Glomerular endothelial cell (primary cell): ENCODE data around the gene DUSP28. TPM values are rescaled to one million over a fixed set of nuclear protein-coding genes. Genes with fewer than 3 reads are reported as not detected.
"Not testable (repeated sequence)": the region's sequence is repeated elsewhere in the genome, so short reads cannot be mapped to it uniquely, and the experiment has no call there.

Experiments
- DNase-seq: peaks from one replicate; pipeline ENCODE4 v3.0.0-alpha.2; 2011; ENCODE audit warnings: low read depth, low spot score; ENCODE audit errors: extremely low read depth
- total RNA-seq: library from RNA; depleted of rRNA; stranded (reverse); fragments of >200 nt; gene quantifications from 2 replicates; pipeline ENCODE4 v1.2.3, GENCODE V29; 2015

The DUSP28 gene
- total RNA-seq, 1 donor from 2014 or later = 1.8 TPM

GRCh38 chr2:240558236-240558761, 1.9 kb upstream of the DUSP28 start:
- no peak for DNase-seq

DNA sequence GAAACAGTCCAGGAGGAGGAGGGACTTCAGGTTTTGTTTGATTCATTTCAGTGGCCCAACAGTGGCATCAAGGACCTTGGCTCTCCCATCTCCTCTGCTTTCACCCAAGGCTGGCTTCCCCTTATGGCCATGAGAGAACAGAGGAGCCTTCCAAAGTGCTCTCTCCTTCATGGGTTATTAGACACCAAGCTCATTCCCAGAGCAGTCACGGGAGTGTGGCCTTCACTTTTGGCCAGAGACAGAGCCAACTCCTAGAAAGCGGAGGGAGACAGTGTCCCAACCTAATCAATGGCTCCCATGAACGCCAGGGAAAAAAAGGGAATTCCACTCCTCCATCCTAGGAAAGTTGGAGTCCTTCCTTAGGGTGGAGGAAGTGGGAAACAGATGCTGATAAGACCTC, 871 bp upstream of the DUSP28 start:
- no peak for DNase-seq

DNA sequence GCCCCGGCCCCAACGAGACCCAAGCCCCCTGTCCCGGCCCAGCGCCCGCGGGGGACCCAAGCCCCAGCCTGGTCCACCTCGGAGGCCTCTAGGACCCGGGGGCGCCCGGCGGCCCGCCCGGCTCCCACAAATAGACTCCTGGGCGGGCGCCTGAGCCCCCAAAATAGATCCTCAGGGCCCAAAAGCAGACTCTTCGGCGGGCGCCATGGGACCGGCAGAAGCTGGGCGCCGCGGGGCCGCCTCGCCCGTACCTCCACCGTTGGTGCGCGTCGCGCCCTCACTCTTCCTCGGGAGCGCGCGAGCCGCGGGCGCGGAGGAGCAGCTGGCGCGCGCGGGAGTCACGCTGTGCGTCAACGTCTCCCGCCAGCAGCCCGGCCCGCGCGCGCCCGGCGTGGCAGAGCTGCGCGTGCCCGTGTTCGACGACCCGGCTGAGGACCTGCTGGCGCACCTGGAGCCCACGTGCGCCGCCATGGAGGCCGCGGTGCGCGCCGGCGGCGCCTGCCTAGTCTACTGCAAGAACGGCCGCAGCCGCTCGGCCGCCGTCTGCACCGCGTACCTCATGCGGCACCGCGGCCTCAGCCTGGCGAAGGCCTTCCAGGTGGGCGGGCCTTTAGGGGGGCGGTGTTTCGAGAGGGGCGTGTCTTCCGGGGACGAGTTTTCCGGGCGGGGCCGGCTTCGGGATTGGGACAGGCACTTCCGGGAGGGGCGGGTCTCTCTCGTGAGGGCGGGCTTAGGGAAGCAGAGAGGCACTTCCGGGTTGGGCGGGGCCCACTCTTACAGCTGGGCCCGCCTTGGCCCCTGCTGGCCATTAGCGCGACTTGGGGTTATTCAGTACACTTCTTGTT, 545 bp downstream of the DUSP28 start:
- DNase-seq = peak; percentile 75

DNA sequence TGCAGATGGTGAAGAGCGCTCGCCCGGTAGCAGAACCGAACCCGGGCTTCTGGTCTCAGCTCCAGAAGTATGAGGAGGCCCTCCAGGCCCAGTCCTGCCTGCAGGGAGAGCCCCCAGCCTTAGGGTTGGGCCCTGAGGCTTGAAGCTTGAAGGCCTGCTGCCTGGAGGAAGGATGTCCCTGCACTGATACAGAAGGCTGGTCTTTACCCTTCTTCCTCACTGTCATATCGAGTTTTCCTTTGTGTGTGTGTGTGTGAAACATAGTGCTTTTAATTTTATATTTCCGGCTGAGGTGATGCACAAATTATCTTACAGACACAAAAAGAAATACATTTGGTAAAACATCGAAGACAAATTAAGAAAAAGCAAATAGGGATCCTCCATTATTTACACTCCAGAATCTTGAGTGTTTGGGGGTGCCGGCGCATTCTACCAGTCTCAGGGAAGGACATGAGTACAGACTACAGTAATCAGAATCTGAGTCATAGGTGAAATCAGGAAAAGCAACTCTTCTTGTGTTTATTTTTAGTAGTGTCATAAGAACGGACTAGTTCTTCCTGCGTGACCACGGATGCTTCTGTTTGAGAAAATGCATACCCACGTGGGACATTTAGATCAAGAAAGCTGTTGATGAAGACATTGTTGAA, 1.3 kb downstream of the DUSP28 start:
- no peak for DNase-seq

DNA sequence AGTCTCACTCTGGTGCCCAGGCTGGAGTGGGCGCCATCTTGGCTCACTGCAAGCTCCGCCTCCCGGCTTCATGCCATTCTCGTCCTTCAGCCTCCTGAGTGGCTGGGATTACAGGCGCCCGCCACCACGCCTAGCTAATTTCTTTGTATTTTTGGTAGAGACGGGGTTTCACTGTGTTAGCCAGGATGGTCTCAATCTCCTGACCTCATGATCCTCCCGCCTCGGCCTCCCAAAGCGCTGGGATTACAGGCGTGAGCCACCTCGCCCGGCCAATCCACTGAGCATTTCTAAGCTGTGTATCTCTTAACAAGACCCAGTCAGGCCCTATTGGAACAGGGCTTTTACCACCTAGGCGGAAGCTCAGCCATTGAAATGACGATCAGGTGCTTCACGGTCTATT, 3.1 kb downstream of the DUSP28 start:
- DNase-seq = not testable (repeated sequence)

DNA sequence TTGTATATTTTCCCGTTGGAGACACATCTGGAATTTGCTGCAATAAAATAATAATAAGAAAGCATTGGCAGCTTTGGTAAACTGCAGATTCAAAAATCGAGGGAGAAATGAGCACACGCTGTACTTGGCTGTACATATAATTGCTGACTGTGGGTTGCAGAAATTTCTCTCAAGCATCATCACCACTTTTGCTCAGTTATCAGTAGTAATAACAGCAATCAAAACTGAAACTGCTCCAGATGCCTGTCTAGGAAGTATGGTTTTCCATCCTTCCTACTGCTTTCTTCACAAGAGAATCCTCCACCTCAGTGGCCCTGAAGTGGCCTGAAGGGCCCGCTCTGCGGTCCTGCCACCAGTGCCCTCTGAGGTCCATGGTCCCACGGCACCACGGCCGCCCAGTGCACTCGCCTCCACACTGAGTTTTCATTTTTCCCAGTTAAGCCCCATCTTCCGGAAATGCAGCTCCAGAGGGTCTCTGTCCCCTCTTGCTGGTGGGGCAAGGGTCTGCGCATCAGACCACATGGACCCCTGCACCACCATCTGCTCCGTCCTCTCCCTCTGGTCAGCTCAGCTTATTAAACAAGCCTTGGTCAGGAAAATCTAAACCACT, 3.9 kb downstream of the DUSP28 start:
- DNase-seq = no peak

GRCh38 chr2:240564561-240565332, 4.6 kb downstream of the DUSP28 start:
- DNase-seq = no peak

DNA sequence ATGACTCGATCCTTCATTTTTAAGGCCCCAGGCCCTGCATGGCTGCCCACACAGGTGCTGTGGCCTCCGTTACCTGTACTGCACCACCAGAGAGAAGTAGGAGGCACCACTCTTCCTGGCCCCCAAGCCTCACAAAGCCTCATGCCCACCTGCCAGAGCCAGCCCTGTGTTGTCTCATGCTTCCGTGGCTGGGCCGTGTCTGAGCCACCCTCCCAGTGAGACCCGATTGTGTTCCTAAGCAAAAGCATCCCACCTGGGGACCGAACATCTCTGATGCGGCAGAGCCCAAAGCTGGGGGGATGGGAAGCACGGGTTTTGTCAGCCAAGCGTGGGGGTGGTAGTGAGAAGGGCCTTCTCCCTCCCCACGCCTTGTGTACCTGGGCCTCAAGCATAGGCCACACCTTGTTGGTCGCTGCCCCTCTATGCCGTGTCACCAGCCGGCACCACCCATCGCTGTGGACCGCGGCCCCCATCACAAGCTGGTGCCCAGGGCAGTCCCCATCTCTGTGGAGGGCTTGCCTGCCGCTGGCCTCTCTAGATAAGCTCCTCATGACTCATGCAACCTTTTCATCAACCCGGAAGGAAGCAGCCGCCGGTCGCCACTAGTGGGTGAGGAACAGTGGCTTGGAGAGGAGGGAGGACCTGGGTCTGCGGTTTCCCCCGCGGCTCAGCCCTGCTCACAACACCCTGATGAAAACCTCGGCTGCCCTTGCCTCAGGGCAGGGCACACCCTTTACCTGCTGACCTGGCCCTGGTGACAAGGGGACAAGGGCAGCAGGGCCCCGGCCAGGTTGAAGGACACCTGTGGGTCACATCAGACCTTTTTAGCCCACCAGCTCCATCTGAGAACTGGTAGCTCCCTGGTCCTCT, 5.4 kb downstream of the DUSP28 start:
- no peak for DNase-seq

GRCh38 chr2:240566203-240567136, 6.3 kb downstream of the DUSP28 start:
- DNase-seq = no peak

- DNase-seq = no peak
These were observed 7.1 kb downstream of the DUSP28 start for GRCh38 chr2:240567137-240567871.

DNA sequence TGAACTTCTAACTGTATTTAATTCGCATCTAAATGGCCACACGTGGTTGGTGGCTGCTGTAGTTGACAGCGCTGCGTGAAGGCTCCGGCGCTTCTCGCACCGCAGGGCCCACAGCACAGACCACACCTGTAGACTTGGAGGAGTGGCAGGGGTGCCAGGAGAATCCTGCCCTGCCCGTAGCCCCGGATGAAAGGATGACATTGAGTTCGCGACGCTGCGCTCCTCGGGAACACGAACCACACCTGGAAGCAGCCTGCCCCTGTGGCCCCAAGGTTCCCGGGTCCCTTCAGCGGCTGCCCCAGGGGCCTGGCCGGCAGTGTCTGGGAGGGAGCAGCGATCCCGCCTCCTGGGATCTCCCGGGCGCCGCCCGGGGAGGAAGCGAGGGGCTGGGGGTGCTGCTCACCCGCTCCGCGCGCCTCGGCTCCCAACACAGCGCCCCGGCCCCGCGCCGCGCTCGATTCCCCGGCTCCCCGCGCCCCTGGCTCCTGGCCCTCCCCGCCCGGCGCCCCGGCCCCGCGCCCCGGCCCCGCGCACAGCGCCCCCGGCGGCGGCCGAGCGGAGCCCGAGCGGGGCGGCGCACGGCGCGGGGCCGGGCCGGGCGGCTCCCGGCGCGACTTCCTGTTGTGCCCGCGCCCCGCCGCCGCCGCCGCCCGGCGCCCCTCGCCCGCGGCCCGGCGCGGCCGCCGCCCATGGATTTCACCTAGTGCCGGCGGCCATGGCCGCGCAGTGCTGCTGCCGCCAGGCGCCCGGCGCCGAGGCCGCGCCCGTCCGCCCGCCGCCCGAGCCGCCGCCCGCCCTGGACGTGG, 7.9 kb downstream of the DUSP28 start, which contains the start of gene RNPEPL1:
RNPEPL1 (plus strand) TSS at position 613 of the 806 bp plus-strand sequence; CDS start at position 716, 103 bp downstream.
- DNase-seq = no peak

DNA sequence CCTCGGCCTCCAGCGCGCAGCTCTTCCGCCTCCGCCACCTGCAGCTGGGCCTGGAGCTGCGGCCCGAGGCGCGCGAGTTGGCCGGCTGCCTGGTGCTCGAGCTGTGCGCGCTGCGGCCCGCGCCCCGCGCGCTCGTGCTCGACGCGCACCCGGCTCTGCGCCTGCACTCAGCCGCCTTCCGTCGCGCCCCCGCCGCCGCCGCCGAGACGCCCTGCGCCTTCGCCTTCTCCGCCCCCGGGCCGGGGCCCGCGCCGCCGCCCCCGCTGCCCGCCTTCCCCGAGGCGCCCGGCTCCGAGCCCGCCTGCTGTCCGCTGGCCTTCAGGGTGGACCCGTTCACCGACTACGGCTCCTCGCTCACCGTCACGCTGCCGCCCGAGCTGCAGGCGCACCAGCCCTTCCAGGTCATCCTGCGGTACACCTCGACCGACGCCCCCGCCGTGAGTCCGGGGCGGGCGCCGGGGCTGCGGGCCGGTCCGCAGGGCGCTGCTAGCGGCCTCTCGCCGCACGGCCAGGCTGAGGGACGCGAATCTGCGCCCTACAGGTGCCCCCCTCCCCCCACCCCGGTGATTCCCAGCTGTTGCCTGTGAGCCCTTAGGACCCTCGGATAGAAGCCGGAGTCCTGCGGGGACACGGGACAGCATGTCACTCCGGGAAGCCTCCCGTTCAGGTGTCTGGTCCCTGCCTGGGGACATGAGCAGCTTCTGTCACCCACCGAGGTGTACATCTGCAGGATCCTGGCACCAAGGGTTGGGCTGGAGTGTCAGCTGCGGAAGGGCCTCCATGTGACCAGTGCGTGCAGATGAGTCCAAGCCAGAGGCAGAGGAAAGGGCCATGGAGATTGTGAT, 8.7 kb downstream of the DUSP28 start:
- no peak for DNase-seq

DNA sequence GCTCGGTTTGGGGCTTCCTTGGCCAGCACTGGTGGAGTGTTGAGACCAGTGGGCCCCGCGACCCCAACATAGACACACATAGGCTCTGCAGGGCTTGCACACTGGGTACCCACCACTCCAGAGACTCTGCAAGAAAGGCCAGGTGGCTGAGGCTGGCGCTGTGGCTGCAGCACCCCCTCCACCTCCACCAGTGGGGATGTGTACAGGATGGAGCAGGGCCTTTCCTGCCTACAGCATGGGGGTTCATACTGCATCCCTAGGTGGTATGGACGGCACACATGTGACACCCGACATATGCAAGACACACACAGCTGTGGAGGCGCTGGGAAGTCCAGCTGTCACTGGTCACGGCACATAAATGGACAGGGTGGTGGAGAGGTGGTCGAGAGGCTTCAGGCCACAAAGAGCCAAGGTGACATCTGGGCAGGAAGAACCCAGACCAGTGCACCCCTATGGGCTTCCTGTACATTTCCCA, 9.4 kb downstream of the DUSP28 start:
- DNase-seq = no peak

DNA sequence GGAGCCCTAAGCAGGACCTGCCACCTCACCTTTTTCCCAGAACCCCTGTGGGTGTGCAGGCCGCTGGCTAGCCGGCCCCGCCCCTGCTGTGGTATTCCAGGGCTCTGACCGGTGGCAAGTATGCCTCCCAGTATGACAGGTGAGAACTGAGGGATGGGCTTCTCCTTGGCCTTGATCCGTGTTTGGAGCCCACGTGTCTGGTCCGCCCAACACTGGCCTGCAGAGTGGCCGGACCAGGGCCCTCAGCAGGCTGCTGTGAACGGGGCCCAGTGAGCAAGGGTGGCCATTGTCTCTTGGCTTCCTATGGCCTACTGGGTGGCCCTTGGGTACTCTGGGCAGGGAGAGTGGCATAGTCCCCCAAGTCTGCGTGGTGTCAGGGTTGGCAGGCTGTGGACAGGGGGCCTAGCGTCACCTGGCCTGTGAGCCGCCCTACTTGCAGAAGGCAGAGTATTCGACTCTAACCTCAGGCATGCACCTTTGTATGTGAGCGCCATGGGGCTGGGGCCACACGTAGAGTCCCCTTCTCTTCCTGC, 9.9 kb downstream of the DUSP28 start:
- no peak for DNase-seq

GRCh38 chr2:240570531-240571313, 10.6 kb downstream of the DUSP28 start:
- DNase-seq = no peak
